Activated CD4-positive, alpha-beta T cell treated with anti-CD3 and anti-CD28 coated beads for 36 hours (primary cell): ENCODE measurements around the gene BBS4. TPM values are rescaled to one million over a fixed set of nuclear protein-coding genes. Genes with fewer than 3 reads are reported as not detected.
"Not testable (repeated sequence)": the region's sequence is repeated elsewhere in the genome, so short reads cannot be mapped to it uniquely, and the experiment has no call there.

Source experiments
- ATAC-seq: fragments of 200-7000 bp; cut with Tn5 transposase; one replicate; pipeline ENCODE4 v1.10.0; 2021; ENCODE audit warnings: mild to moderate bottlenecking, moderate library complexity
- CTCF ChIA-PET: fragments of 350-600 bp; sonication (Branson Sonifier 250); formaldehyde crosslinking; loops from one replicate; lab custom pipeline; 2021; ENCODE audit warnings: antibody characterized with exemption; lab: Charles Lee
- POLR2A ChIA-PET: fragments of 350-600 bp; sonication (Branson Sonifier 250); formaldehyde crosslinking; loops from one replicate; lab custom pipeline; 2021; ENCODE audit warnings: antibody characterized with exemption, inconsistent platforms; lab: Charles Lee
- DNase-seq: peaks from one replicate; pipeline ENCODE4 v3.0.0-alpha.2; 2020
- H3K27ac Mint-ChIP-seq: one replicate; pipeline ENCODE4 v1.8.0; 2021; ENCODE audit warnings: mixed read lengths
- H3K27me3 Mint-ChIP-seq: one replicate; pipeline ENCODE4 v1.8.0; 2021; ENCODE audit warnings: mixed read lengths
- H3K36me3 Mint-ChIP-seq: one replicate; pipeline ENCODE4 v1.8.0; 2021; ENCODE audit warnings: low read depth, mixed read lengths
- H3K4me1 Mint-ChIP-seq: one replicate; pipeline ENCODE4 v1.8.0; 2021; ENCODE audit warnings: mixed read lengths
- H3K4me3 Mint-ChIP-seq: one replicate; pipeline ENCODE4 v1.8.0; 2021; ENCODE audit warnings: mild to moderate bottlenecking, moderate library complexity, mixed read lengths
- H3K9me3 Mint-ChIP-seq: one replicate; pipeline ENCODE4 v1.8.0; 2021; ENCODE audit warnings: low read depth, mixed read lengths
- intact Hi-C, 2 experiments: fragments of 100-400 bp; cut with DNase I in 1 of 2; cut with micrococcal nuclease in 1 of 2; formaldehyde crosslinking; loops; one replicate each; pipeline versions ENCODE4 v1.14.2 to v1.15.1; 2022 to 2024; cut with DNase I, micrococcal nuclease
- total RNA-seq, 2 experiments: library from RNA; stranded (reverse); gene quantifications; one replicate each; pipeline ENCODE4 v1.2.3, GENCODE V29; 2021

The BBS4 gene
- total RNA-seq, 2 experiments from 2014 or later: 13.7 to 14.9 TPM

- ATAC-seq, H3K36me3 Mint-ChIP-seq, POLR2A ChIA-PET, H3K27me3 Mint-ChIP-seq, H3K4me3 Mint-ChIP-seq, H3K4me1 Mint-ChIP-seq, DNase-seq, CTCF ChIA-PET, H3K27ac Mint-ChIP-seq, H3K9me3 Mint-ChIP-seq: not testable (repeated sequence)
- intact Hi-C loops: loop anchor here in 1 of 2 experiments (5.0 kb wide), 1 partner anchor 68 kb away; no protein-coding TSS in a partner anchor
These were observed 16.2 kb upstream of the BBS4 start for GRCh38 chr15:72669803-72670202.

- POLR2A ChIA-PET, H3K27me3 Mint-ChIP-seq, H3K9me3 Mint-ChIP-seq, H3K4me1 Mint-ChIP-seq, H3K27ac Mint-ChIP-seq, H3K36me3 Mint-ChIP-seq: not testable (repeated sequence)
- CTCF ChIA-PET: interaction anchor here (0.6 to 2.4 kb wide), 23 partner anchors 10 to 444 kb away, joined by 3 to 22 read pairs (median 3); partner anchors contain the start of genes BBS4 and HIGD2B
- DNase-seq (peak; percentile 84), ATAC-seq (peak; percentile 96)
- peak overlapping the region; percentile 32 for H3K4me3 Mint-ChIP-seq
- intact Hi-C loops: loop anchor here (1.0 to 5.0 kb wide), 2 partner anchors 69 to 71 kb away; no protein-coding TSS in a partner anchor
These were observed 15.2 kb upstream of the BBS4 start for GRCh38 chr15:72670656-72671352.

- H3K27me3 Mint-ChIP-seq: peaks cover 3% of the 10 kb centered on the region
- no peaks in the 10 kb centered on the region for H3K36me3 Mint-ChIP-seq
- H3K27ac Mint-ChIP-seq: no peak overlapping the region
- DNase-seq (no peak), ATAC-seq (no peak)
- H3K9me3 Mint-ChIP-seq: no peaks in the 10 kb centered on the region
- H3K4me1 Mint-ChIP-seq: peaks cover 6% of the 10 kb centered on the region
- ChIA-PET CTCF (interaction anchor here (0.6 to 2.4 kb wide), 20 partner anchors 9 to 445 kb away, joined by 3 to 22 read pairs (median 4); partner anchors contain the start of genes BBS4, HEXA and HIGD2B), POLR2A (no interaction called here)
- H3K4me3 Mint-ChIP-seq: no peak overlapping the region
- intact Hi-C loops: loop anchor here (1.0 to 5.0 kb wide), 2 partner anchors 69 to 71 kb away; no protein-coding TSS in a partner anchor
These were observed 14.5 kb upstream of the BBS4 start for GRCh38 chr15:72671525-72671924.

GRCh38 chr15:72676838-72677237, 9.2 kb upstream of the BBS4 start:
- Mint-ChIP-seq H3K27me3 (peaks cover 7% of the 10 kb centered on the region), H3K9me3 (no peaks in the 10 kb centered on the region), H3K27ac (no peak overlapping the region), H3K4me3 (no peak overlapping the region), H3K4me1 (no peaks in the 10 kb centered on the region), H3K36me3 (no peaks in the 10 kb centered on the region)
- DNase-seq (no peak), ATAC-seq (no peak)
- ChIA-PET CTCF (no interaction called here), POLR2A (no interaction called here)
- intact Hi-C loops: no loop called here

- ChIA-PET POLR2A (interaction anchor here (0.7 kb wide), 1 partner anchor 557 kb away, joined by 8 read pairs; no protein-coding TSS in a partner anchor), CTCF (interaction anchor here (0.6 to 2.1 kb wide), 2 partner anchors 10 to 46 kb away, joined by 3 to 9 read pairs; no protein-coding TSS in a partner anchor)
- Mint-ChIP-seq H3K36me3 (no peaks in the 10 kb centered on the region), H3K27me3 (peaks cover 7% of the 10 kb centered on the region), H3K4me3 (no peak overlapping the region), H3K27ac (no peak overlapping the region), H3K9me3 (no peaks in the 10 kb centered on the region), H3K4me1 (peaks cover 15% of the 10 kb centered on the region)
- DNase-seq: no peak
- no peak for ATAC-seq
- intact Hi-C loops: no loop called here
These were observed 5.1 kb upstream of the BBS4 start for GRCh38 chr15:72680931-72681330.

GRCh38 chr15:72682772-72683171, 3.2 kb upstream of the BBS4 start:
- POLR2A ChIA-PET: no interaction called here
- no peaks in the 10 kb centered on the region for H3K9me3 Mint-ChIP-seq
- peaks cover 5% of the 10 kb centered on the region for H3K27me3 Mint-ChIP-seq
- DNase-seq: no peak
- H3K36me3 Mint-ChIP-seq: no peaks in the 10 kb centered on the region
- intact Hi-C loops: no loop called here
- H3K4me3 Mint-ChIP-seq: no peak overlapping the region
- no peak overlapping the region for H3K27ac Mint-ChIP-seq
- CTCF ChIA-PET: no interaction called here
- peaks cover 20% of the 10 kb centered on the region for H3K4me1 Mint-ChIP-seq
- no peak for ATAC-seq

- H3K4me3 Mint-ChIP-seq: peak overlapping the region; percentile 89
- no peaks in the 10 kb centered on the region for H3K36me3 Mint-ChIP-seq
- peak overlapping the region; percentile 92 for H3K27ac Mint-ChIP-seq
- no peak for ATAC-seq
- DNase-seq: peak; percentile 13
- H3K9me3 Mint-ChIP-seq: no peaks in the 10 kb centered on the region
- ChIA-PET POLR2A (interaction anchor here (1.0 kb wide), 1 partner anchor 55 kb away, joined by 5 read pairs; no protein-coding TSS in a partner anchor), CTCF (interaction anchor here (1.3 to 3.4 kb wide), 5 partner anchors 12 to 218 kb away, joined by 3 to 16 read pairs (median 6); no protein-coding TSS in a partner anchor)
- H3K4me1 Mint-ChIP-seq: peaks cover 20% of the 10 kb centered on the region
- no peaks in the 10 kb centered on the region for H3K27me3 Mint-ChIP-seq
- intact Hi-C loops: loop anchor here (5.0 kb wide), 4 partner anchors 213 to 458 kb away; partner anchors contain the start of genes ARIH1 (in 1 of the 2), CELF6 (in 1 of the 2) and NEO1 (in 1 of the 2)
These were observed 594 bp upstream of the BBS4 start for GRCh38 chr15:72685301-72685924.

- peaks cover 12% of the 10 kb centered on the region for H3K4me1 Mint-ChIP-seq
- no peaks in the 10 kb centered on the region for H3K27me3 Mint-ChIP-seq
- DNase-seq: no peak
- no peak overlapping the region for H3K4me3 Mint-ChIP-seq
- CTCF ChIA-PET: interaction anchor here (0.6 to 1.6 kb wide), 2 partner anchors 88 to 559 kb away, joined by 3 to 4 read pairs; no protein-coding TSS in a partner anchor
- no peaks in the 10 kb centered on the region for H3K9me3 Mint-ChIP-seq
- intact Hi-C loops: loop anchor here (5.0 kb wide), 4 partner anchors 216 to 461 kb away; partner anchors contain the start of genes ARIH1 (in 1 of the 2), CELF6 (in 1 of the 2) and NEO1 (in 1 of the 2)
- ATAC-seq: no peak
- no peak overlapping the region for H3K27ac Mint-ChIP-seq
- POLR2A ChIA-PET: no interaction called here
- no peaks in the 10 kb centered on the region for H3K36me3 Mint-ChIP-seq
These were observed 2.7 kb downstream of the BBS4 start for GRCh38 chr15:72688697-72689096.

- ChIA-PET CTCF (no interaction called here), POLR2A (interaction anchor here (0.6 kb wide), 1 partner anchor 30 kb away, joined by 3 read pairs; no protein-coding TSS in a partner anchor)
- no peak overlapping the region for H3K27ac Mint-ChIP-seq
- H3K4me3 Mint-ChIP-seq: no peak overlapping the region
- ATAC-seq: no peak
- no peak for DNase-seq
- H3K27me3 Mint-ChIP-seq: no peaks in the 10 kb centered on the region
- H3K9me3 Mint-ChIP-seq: no peaks in the 10 kb centered on the region
- intact Hi-C loops: no loop called here
- H3K36me3 Mint-ChIP-seq: peaks cover 3% of the 10 kb centered on the region
- peaks cover 14% of the 10 kb centered on the region for H3K4me1 Mint-ChIP-seq
These were observed 4.9 kb downstream of the BBS4 start for GRCh38 chr15:72690938-72691337.

- H3K27ac Mint-ChIP-seq: no peak overlapping the region
- H3K4me1 Mint-ChIP-seq: peaks cover 11% of the 10 kb centered on the region
- intact Hi-C loops: no loop called here
- ChIA-PET CTCF (interaction anchor here (0.7 to 0.8 kb wide), 2 partner anchors 23 to 913 kb away, joined by 3 to 5 read pairs; no protein-coding TSS in a partner anchor), POLR2A (interaction anchor here (0.6 kb wide), 1 partner anchor 288 kb away, joined by 3 read pairs; no protein-coding TSS in a partner anchor)
- DNase-seq: no peak
- no peaks in the 10 kb centered on the region for H3K27me3 Mint-ChIP-seq
- H3K9me3 Mint-ChIP-seq: no peaks in the 10 kb centered on the region
- no peak for ATAC-seq
- H3K4me3 Mint-ChIP-seq: no peak overlapping the region
- peaks cover 4% of the 10 kb centered on the region for H3K36me3 Mint-ChIP-seq
These were observed 12.9 kb downstream of the BBS4 start for GRCh38 chr15:72698938-72699337.

- no peak for DNase-seq
- H3K4me3 Mint-ChIP-seq: no peak overlapping the region
- no peak for ATAC-seq
- no peak overlapping the region for H3K27ac Mint-ChIP-seq
- H3K9me3 Mint-ChIP-seq: no peaks in the 10 kb centered on the region
- CTCF ChIA-PET: no interaction called here
- H3K4me1 Mint-ChIP-seq: peaks cover 4% of the 10 kb centered on the region
- peaks cover 4% of the 10 kb centered on the region for H3K36me3 Mint-ChIP-seq
- no peaks in the 10 kb centered on the region for H3K27me3 Mint-ChIP-seq
- intact Hi-C loops: no loop called here
- POLR2A ChIA-PET: no interaction called here
These were observed 14.1 kb downstream of the BBS4 start for GRCh38 chr15:72700076-72700475.
